HG03457 (cell line): ENCODE measurements around the gene NEURL4.

Experiments used
- ATAC-seq: cut with Tn5 transposase; IDR thresholded peaks from one replicate; pipeline ENCODE4 v1.9.1; 2021; ENCODE audit warnings: moderate number of reproducible peaks; ENCODE audit not compliant: unreplicated experiment

The NEURL4 gene

DNA sequence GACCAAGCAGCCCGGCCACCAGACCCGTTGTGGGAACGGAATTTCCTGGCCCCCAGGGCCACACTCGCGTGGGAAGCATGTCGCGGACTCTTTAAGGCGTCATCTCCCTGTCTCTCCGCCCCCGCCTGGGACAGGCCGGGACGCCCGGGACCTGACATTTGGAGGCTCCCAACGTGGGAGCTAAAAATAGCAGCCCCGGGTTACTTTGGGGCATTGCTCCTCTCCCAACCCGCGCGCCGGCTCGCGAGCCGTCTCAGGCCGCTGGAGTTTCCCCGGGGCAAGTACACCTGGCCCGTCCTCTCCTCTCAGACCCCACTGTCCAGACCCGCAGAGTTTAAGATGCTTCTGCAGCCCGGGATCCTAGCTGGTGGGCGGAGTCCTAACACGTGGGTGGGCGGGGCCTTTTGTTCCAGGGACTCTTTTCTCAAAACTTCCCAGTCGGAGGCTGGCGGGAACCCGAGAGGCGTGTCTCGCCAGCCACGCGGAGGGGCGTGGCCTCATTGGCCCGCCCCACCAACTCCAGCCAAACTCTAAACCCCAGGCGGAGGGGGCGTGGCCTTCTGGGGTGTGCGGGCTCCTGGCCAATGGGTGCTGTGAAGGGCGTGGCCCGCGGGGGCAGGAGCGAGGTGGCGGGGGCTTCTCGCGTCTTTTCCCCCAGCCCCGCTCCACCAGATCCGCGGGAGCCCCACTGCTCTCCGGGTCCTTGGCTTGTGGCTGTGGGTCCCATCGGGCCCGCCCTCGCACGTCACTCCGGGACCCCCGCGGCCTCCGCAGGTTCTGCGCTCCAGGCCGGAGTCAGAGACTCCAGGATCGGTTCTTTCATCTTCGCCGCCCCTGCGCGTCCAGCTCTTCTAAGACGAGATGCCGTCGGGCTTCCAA is 47.8 kb downstream of the NEURL4 start, which contains the start of gene SLC2A4:
Gene SLC2A4, plus strand, starts transcription at position 645 of the 879 bp plus-strand sequence. Its CDS starts 217 bp downstream, at position 862.
- ATAC-seq, result peak; percentile 43

DNA sequence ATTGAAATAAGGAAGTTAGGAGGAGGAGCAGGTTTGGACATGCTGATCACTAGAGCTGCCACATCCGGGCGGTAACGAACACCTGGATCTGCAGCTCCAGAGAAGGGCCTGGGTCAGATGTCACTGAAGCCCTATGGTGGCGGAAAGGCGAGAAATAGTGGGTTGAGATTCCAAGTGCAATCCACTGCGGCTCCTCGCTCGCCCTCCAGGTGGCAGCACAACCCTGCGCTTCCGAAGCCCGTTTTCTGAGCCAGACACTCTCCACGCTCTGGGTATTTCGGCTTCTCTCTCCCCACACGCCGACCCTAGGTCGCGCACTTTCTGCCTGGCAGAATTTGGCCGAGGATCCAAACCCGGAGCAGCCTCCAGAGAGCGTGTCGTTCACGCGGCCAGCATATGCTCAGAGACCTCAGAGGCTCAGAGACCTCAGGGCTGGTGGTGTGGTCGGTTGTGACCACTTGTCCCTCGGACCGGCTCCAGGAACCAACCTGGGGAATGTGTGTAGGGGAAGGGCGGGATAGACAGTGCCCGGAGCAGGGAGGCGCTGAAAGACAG is 48.5 kb downstream of the NEURL4 start:
- peak; percentile 20 for ATAC-seq

DNA sequence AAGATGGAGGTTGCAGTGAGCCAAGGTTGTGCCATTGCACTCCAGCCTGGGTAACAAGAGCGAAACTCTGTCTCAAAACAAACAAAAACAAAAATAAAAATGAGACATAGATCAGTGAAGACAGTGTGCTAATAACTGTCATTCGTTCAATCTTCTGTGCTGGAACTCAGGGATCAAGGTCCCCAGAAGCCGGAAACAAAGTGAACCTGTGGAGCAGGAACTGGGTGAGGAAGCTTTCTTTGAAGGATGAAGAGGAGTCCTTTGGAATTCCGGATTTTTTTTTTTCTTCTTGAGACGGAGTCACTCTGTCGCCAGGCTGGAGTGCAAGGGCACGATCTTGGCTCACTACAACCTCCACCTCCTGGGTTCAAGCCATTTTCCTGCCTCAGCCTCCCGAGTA is 49.7 kb downstream of the NEURL4 start:
- no peak for ATAC-seq

DNA sequence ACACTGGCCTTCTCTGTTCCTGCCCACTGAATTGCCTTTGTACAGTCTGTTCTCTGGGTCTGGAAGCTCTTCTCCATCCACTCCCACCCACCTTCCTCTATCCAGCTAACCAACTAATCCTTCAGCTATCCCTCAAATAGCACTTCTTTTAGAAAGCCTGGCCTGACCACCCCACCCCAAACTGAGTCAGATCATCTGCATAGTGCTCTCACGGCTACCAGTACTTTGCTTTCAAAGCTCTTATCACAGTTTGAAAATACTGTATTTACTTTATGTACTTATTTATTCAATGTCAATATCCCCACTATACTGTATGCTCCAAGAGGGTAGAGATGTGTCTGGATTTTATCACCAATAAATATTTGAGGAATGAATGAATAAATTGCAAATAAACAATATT is 62.4 kb downstream of the NEURL4 start:
- ATAC-seq, result no peak
